Muscle layer of duodenum (tissue), 2 donors: ENCODE measurements around the gene TPI1.

Experiments
- H3K27ac ChIP-seq: one replicate; pipeline ENCODE4 v1.7.0; 2013; ENCODE audit warnings: mild to moderate bottlenecking, low read length
- H3K27me3 ChIP-seq: one replicate; pipeline ENCODE4 v1.7.0; 2013; ENCODE audit warnings: low read depth, mild to moderate bottlenecking, control low read depth, low read length
- H3K36me3 ChIP-seq, 2 donors: one replicate each; pipeline ENCODE4 v1.7.0; 2013; ENCODE audit warnings: low read length in 2 of 2, control low read depth in 1 of 2, mild to moderate bottlenecking in 1 of 2; ENCODE audit not compliant: insufficient read depth in 2 of 2, control insufficient read depth in 1 of 2
- H3K4me1 ChIP-seq, 2 donors: one replicate each; pipeline ENCODE4 v1.7.0; 2013; ENCODE audit warnings: low read length in 2 of 2, mild to moderate bottlenecking in 2 of 2, control low read depth in 1 of 2, moderate library complexity in 1 of 2; ENCODE audit not compliant: insufficient read depth in 2 of 2, control insufficient read depth in 1 of 2
- H3K4me3 ChIP-seq, 2 donors: one replicate each; pipeline ENCODE4 v1.7.0; 2013; ENCODE audit warnings: low read length in 2 of 2, low read depth in 1 of 2, mild to moderate bottlenecking in 1 of 2
- H3K9me3 ChIP-seq, 2 donors: one replicate each; pipeline ENCODE4 v1.7.0; 2013; ENCODE audit warnings: low read length in 2 of 2, control low read depth in 1 of 2, mild to moderate bottlenecking in 1 of 2; ENCODE audit not compliant: control insufficient read depth in 1 of 2
- donor health status: healthy.

The TPI1 gene

DNA sequence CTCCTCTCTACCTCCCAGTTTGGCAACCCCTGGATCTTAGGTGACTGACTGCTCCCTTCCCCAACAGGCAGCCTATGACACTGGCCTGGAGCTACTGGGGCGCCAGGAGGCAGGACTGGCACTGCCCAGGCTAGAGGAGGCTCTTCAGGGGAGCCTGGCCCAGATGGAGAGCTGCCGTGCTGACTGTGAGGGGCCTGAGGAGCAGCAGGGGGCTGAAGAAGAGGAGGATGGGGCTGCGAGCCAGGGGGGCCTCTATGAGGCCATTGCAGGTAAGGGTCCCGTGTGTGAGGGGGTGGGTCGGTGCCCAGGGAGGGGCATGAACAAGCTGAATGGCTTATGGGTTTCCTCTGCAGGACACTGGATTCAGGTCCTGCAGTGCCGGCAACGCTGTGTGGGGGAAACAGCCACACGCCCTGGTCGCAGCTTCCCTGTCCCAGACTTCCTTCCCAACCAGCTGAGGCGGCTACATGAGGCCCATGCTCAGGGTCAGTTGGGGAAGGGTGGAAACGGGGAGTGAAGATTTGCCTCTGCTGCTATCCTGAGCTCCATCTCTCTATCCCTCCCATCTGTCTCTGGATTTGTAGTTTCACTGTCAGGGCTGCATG is 36.9 kb upstream of the TPI1 start:
- no peak overlapping the region for H3K27ac ChIP-seq

DNA sequence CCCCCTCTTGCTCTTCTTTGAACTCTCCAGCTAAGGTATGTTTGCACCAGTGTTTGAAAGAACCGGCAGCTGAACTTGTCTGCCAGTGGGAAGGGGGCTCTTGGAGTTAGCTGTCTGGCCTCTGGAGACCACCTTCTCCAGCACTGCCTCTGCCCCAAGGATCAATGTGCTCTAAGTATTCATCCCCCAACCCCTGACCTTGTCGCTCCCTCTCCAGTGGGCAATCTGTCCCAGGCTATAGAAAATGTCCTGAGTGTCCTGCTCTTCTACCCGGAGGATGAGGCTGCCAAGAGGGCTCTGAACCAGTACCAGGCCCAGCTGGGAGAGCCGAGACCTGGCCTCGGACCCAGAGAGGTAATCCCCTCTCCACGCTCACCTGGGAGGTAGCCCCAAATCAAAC is 36.3 kb upstream of the TPI1 start:
- H3K9me3 ChIP-seq: no peaks in the 10 kb centered on the region
- H3K27ac ChIP-seq: no peak overlapping the region
- no peak overlapping the region for H3K4me3 ChIP-seq
- H3K27me3 ChIP-seq: no peaks in the 10 kb centered on the region
- H3K36me3 ChIP-seq: peaks cover 11 to 22% of the 10 kb centered on the region in 2 donors
- peaks cover 4 to 27% of the 10 kb centered on the region in 2 donors for H3K4me1 ChIP-seq

More for the DNA sequence above, 36.9 kb upstream of the TPI1 start:
- Histone ChIP-seq H3K4me3 (no peak overlapping the region), H3K4me1 (peaks cover 4 to 27% of the 10 kb centered on the region in 2 donors), H3K36me3 (peaks cover 11 to 22% of the 10 kb centered on the region in 2 donors), H3K27me3 (no peaks in the 10 kb centered on the region), H3K9me3 (no peaks in the 10 kb centered on the region)

- Histone ChIP-seq H3K9me3 (no peaks in the 10 kb centered on the region), H3K36me3 (peaks cover 11 to 22% of the 10 kb centered on the region in 2 donors), H3K4me1 (peaks cover 4 to 27% of the 10 kb centered on the region in 2 donors), H3K27ac (no peak overlapping the region), H3K27me3 (no peaks in the 10 kb centered on the region), H3K4me3 (no peak overlapping the region)
These were observed 35.8 kb upstream of the TPI1 start for GRCh38 chr12:6831450-6831995.

DNA sequence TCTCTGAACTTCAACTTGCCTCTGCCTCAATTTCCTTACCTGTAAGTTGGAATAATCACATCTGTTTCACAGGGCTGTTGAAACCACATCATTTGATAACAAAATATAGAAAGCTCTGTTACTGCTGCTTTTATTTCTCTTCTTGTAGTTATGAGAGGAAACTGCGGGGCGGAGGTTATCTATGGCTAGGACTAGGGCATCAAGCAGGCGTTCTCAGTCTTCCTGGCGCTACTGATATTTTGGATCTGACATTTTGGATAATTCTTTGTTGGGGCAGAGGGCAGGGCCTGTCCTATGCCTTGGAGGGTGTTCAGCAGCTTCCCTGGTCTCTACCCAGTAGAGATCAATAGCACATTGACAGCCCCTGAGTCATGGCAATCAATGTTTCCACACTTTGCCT is 35.2 kb upstream of the TPI1 start:
- Histone ChIP-seq H3K27ac (no peak overlapping the region), H3K27me3 (no peaks in the 10 kb centered on the region), H3K36me3 (peaks cover 11 to 25% of the 10 kb centered on the region in 2 donors), H3K4me3 (no peak overlapping the region), H3K4me1 (peaks cover 3 to 22% of the 10 kb centered on the region in 2 donors), H3K9me3 (no peaks in the 10 kb centered on the region)

- Histone ChIP-seq H3K27me3 (no peaks in the 10 kb centered on the region), H3K36me3 (peaks cover 11 to 36% of the 10 kb centered on the region in 2 donors), H3K9me3 (no peaks in the 10 kb centered on the region), H3K27ac (no peak overlapping the region), H3K4me1 (peaks cover 0 to 16% of the 10 kb centered on the region in 2 donors), H3K4me3 (no peak overlapping the region)
These were observed 34.0 kb upstream of the TPI1 start for GRCh38 chr12:6833189-6833890.

GRCh38 chr12:6834254-6834653 is 33.1 kb upstream of the TPI1 start:
- H3K4me1 ChIP-seq: peaks cover 0 to 12% of the 10 kb centered on the region in 2 donors
- H3K4me3 ChIP-seq: no peak overlapping the region
- no peak overlapping the region for H3K27ac ChIP-seq
- H3K27me3 ChIP-seq: no peaks in the 10 kb centered on the region
- no peaks in the 10 kb centered on the region for H3K9me3 ChIP-seq
- peaks cover 11 to 44% of the 10 kb centered on the region in 2 donors for H3K36me3 ChIP-seq

DNA sequence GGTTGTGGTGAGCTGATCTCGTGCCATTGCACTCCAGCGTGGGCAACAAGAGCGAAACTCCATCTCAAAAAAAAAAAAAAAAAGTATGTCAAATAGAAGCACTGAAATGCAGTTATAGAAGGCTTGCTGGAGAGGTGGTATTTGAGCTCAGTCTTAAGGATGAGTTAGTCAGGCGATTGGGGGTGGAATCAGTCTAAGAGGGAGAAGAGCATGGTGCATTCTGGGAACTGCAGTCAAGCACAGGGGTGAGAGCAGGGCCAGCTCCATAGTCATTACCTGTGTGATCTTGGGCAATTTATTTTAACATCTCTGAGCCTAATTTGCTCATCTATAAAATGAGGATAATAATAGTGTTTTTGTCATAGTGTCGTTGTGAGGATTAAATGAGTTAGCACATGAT is 32.5 kb upstream of the TPI1 start:
- Histone ChIP-seq H3K4me3 (no peak overlapping the region), H3K9me3 (no peaks in the 10 kb centered on the region), H3K4me1 (peaks cover 0 to 9% of the 10 kb centered on the region in 2 donors), H3K36me3 (peaks cover 11 to 50% of the 10 kb centered on the region in 2 donors), H3K27ac (no peak overlapping the region), H3K27me3 (no peaks in the 10 kb centered on the region)

GRCh38 chr12:6836851-6837250 is 30.5 kb upstream of the TPI1 start:
- H3K9me3 ChIP-seq: no peaks in the 10 kb centered on the region
- H3K36me3 ChIP-seq: peaks cover 8 to 41% of the 10 kb centered on the region in 2 donors
- peaks cover 0 to 3% of the 10 kb centered on the region in 2 donors for H3K4me1 ChIP-seq
- H3K27ac ChIP-seq: no peak overlapping the region
- H3K4me3 ChIP-seq: no peak overlapping the region
- H3K27me3 ChIP-seq: no peaks in the 10 kb centered on the region

DNA sequence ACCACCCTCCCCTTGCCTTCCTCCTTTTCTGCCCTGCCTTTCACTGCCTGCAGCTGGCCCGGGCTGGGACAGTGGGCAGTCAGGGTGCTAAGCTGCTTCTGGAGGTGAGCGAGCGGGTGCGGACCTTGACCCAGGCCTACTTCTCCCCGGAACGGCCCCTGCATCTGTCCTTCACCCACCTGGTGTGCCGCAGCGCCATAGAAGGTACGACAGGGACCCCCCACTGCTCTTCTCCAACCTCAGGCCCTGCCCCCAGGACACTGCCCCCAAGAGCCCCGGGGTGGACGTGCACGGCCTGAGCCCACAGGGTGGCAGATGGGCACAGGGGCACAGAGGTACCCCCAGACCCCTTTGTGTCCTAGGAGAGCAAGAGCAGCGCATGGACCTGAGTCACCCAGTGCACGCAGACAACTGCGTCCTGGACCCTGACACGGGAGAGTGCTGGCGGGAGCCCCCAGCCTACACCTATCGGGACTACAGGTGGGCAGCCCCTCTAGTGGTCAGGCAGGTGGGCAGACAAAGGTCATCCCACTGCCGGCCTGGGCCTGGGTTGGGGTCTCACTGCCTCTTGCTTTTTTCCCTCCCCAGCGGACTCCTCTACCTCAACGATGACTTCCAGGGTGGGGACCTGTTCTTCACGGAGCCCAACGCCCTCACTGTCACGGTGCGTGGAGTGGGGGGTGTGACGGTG is 29.8 kb upstream of the TPI1 start:
- Histone ChIP-seq H3K27ac (no peak overlapping the region), H3K36me3 (peaks cover 5 to 41% of the 10 kb centered on the region in 2 donors), H3K4me1 (peaks cover 0 to 3% of the 10 kb centered on the region in 2 donors), H3K4me3 (no peak overlapping the region), H3K27me3 (no peaks in the 10 kb centered on the region), H3K9me3 (no peaks in the 10 kb centered on the region)

- H3K27ac ChIP-seq: no peak overlapping the region
- no peak overlapping the region for H3K4me3 ChIP-seq
- no peaks in the 10 kb centered on the region for H3K27me3 ChIP-seq
- H3K36me3 ChIP-seq: peaks cover 5 to 40% of the 10 kb centered on the region in 2 donors
- H3K9me3 ChIP-seq: no peaks in the 10 kb centered on the region
- H3K4me1 ChIP-seq: peaks cover 0 to 3% of the 10 kb centered on the region in 2 donors
These were observed 28.5 kb upstream of the TPI1 start for GRCh38 chr12:6838854-6839253.

- no peaks in the 10 kb centered on the region for H3K27me3 ChIP-seq
- H3K4me3 ChIP-seq: no peak overlapping the region
- H3K4me1 ChIP-seq: peaks cover 0 to 3% of the 10 kb centered on the region in 2 donors
- peaks cover 0 to 40% of the 10 kb centered on the region in 2 donors for H3K36me3 ChIP-seq
- H3K27ac ChIP-seq: no peak overlapping the region
- H3K9me3 ChIP-seq: no peaks in the 10 kb centered on the region
These were observed 27.7 kb upstream of the TPI1 start for GRCh38 chr12:6839482-6840201.
